Measurements from ENCODE around the gene CFD. TPM values are rescaled to one million over a fixed set of nuclear protein-coding genes. Genes with fewer than 3 reads are reported as not detected.

Gene CFD
- total and polyA plus RNA-seq, 10 of the 15 experiments (the other 5 are each of a cell fraction or from before 2014, with no cell fraction given), result 0.05 to 1.1 (median 0.38) TPM; not detected in 4

DNA sequence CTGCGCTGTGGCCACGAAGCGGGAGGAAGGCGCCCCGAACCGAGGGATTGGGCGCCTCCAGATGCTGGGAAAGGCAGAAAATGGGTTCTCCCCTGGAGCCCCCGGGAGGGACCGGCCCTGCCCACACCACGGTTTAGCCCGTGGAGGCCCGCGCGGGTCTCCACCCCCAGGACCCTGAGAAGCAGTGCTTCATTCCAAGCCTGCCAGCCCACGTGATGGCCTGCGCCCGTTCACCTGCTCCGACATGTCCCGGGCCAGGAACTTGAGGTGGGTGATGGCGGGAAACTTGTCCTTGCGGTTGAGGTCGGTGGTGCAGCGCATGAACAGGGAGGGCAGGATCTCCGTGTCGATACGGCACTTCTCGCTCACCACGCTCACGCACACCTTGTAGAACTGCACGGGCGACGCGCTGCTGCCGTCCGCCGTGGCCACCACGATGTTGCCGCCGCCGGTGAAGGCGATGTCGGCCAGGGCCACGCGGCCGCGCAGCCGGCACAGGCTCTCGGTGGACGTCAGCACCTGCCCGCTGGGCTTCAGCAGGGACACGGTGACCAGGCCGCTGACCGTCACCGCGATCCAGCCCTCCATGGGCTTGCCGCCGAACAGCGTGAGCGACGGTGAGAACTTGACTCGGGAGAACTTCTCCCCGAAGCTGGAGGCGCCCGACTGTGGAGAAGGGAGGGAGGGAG, 26.2 kb downstream of the CFD start (continued):
- TF ChIP-seq PML (IDR thresholded peaks at IDR 0.05; ENCODE audit: low read length) (no peak), STAT1 (conservative IDR thresholded peaks at IDR 0.05) (no peak), IRF5 (IDR thresholded peaks at IDR 0.05; ENCODE audit: borderline replicate concordance) (no peak), ESRRA (IDR thresholded peaks at IDR 0.05; ENCODE audit: low read length) (no peak), HDAC6 (IDR thresholded peaks at IDR 0.05; ENCODE audit: unreplicated experiment) (no peak), RAD51 (IDR thresholded peaks at IDR 0.05) (no peak), FOXM1 (IDR thresholded peaks at IDR 0.05; ENCODE audit: low read depth, low read length) (no peak), RBBP5 (conservative IDR thresholded peaks at IDR 0.05) (no peak), BMI1 (IDR thresholded peaks at IDR 0.05; ENCODE audit: borderline replicate concordance) (no peak)
- TF ChIP-seq, protein P1, sequence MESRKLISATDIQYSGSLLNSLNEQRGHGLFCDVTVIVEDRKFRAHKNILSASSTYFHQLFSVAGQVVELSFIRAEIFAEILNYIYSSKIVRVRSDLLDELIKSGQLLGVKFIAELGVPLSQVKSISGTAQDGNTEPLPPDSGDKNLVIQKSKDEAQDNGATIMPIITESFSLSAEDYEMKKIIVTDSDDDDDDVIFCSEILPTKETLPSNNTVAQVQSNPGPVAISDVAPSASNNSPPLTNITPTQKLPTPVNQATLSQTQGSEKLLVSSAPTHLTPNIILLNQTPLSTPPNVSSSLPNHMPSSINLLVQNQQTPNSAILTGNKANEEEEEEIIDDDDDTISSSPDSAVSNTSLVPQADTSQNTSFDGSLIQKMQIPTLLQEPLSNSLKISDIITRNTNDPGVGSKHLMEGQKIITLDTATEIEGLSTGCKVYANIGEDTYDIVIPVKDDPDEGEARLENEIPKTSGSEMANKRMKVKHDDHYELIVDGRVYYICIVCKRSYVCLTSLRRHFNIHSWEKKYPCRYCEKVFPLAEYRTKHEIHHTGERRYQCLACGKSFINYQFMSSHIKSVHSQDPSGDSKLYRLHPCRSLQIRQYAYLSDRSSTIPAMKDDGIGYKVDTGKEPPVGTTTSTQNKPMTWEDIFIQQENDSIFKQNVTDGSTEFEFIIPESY (IDR thresholded peaks at IDR 0.05), result no peak
- TF ChIP-seq, protein P2, sequence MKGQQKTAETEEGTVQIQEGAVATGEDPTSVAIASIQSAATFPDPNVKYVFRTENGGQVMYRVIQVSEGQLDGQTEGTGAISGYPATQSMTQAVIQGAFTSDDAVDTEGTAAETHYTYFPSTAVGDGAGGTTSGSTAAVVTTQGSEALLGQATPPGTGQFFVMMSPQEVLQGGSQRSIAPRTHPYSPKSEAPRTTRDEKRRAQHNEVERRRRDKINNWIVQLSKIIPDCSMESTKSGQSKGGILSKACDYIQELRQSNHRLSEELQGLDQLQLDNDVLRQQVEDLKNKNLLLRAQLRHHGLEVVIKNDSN (IDR thresholded peaks at IDR 0.05; ENCODE audit: borderline replicate concordance, extremely low read length, insufficient read depth, low read depth, low read length), result no peak
- TF ChIP-seq, protein P3, sequence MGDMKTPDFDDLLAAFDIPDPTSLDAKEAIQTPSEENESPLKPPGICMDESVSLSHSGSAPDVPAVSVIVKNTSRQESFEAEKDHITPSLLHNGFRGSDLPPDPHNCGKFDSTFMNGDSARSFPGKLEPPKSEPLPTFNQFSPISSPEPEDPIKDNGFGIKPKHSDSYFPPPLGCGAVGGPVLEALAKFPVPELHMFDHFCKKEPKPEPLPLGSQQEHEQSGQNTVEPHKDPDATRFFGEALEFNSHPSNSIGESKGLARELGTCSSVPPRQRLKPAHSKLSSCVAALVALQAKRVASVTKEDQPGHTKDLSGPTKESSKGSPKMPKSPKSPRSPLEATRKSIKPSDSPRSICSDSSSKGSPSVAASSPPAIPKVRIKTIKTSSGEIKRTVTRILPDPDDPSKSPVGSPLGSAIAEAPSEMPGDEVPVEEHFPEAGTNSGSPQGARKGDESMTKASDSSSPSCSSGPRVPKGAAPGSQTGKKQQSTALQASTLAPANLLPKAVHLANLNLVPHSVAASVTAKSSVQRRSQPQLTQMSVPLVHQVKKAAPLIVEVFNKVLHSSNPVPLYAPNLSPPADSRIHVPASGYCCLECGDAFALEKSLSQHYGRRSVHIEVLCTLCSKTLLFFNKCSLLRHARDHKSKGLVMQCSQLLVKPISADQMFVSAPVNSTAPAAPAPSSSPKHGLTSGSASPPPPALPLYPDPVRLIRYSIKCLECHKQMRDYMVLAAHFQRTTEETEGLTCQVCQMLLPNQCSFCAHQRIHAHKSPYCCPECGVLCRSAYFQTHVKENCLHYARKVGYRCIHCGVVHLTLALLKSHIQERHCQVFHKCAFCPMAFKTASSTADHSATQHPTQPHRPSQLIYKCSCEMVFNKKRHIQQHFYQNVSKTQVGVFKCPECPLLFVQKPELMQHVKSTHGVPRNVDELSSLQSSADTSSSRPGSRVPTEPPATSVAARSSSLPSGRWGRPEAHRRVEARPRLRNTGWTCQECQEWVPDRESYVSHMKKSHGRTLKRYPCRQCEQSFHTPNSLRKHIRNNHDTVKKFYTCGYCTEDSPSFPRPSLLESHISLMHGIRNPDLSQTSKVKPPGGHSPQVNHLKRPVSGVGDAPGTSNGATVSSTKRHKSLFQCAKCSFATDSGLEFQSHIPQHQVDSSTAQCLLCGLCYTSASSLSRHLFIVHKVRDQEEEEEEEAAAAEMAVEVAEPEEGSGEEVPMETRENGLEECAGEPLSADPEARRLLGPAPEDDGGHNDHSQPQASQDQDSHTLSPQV (IDR thresholded peaks at IDR 0.05), result no peak
